GM06990 (cell line): Measurements from ENCODE around the gene TRABD2A.

ENCODE experiments used
- DNase-seq: peaks from one replicate; pipeline ENCODE4 v3.0.0-alpha.2; 2011; ENCODE audit not compliant: insufficient read length; ENCODE audit errors: extremely low read depth
- H3K27me3 ChIP-seq: replicated peaks from 2 replicates; pipeline ENCODE4 v1.6.0; 2011; ENCODE audit warnings: low read length; ENCODE audit not compliant: control insufficient read depth, insufficient read depth
- H3K36me3 ChIP-seq: 2 replicates; pipeline ENCODE4 v1.5.1; 2011; ENCODE audit warnings: low read length; ENCODE audit not compliant: control insufficient read depth, insufficient read depth
- H3K4me3 ChIP-seq: replicated peaks from 2 replicates; pipeline ENCODE4 v1.5.1; 2011; ENCODE audit warnings: low read depth, mild to moderate bottlenecking, control low read depth, low read length
- TF ChIP-seq, protein P1 (sequence below): IDR thresholded peaks from 2 replicates; pipeline ENCODE4 v1.5.1; 2011; ENCODE audit warnings: low read length, control low read depth, mild to moderate bottlenecking, inconsistent platforms; ENCODE audit not compliant: insufficient read depth, poor library complexity, severe bottlenecking

Gene TRABD2A

DNA sequence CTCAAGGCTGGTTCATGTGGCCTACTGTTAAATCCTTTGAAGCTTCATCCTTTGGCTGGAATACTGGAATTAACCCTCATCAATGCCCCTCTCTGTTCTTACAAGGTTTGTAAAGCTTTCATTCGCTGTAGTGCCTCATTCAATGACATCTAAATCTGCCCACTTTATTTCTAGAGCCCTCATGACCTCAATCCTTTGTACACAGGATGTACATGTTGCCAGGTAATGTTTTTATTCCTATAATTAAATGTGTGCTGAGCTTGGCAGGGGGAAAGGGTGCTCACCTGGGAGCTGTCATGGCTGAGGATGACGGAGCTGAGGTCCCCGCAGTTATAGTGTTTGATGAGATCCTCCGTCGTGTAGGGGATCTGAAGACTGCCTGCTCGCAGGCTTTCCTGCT is 39.3 kb downstream of the TRABD2A start:
- DNase-seq, result no peak
- no peaks in the 10 kb centered on the region for H3K36me3 ChIP-seq
- H3K27me3 ChIP-seq, result no peaks in the 10 kb centered on the region; the same call in 1 of the 2 replicates
- no peak overlapping the region for H3K4me3 ChIP-seq
- TF ChIP-seq, protein P1, sequence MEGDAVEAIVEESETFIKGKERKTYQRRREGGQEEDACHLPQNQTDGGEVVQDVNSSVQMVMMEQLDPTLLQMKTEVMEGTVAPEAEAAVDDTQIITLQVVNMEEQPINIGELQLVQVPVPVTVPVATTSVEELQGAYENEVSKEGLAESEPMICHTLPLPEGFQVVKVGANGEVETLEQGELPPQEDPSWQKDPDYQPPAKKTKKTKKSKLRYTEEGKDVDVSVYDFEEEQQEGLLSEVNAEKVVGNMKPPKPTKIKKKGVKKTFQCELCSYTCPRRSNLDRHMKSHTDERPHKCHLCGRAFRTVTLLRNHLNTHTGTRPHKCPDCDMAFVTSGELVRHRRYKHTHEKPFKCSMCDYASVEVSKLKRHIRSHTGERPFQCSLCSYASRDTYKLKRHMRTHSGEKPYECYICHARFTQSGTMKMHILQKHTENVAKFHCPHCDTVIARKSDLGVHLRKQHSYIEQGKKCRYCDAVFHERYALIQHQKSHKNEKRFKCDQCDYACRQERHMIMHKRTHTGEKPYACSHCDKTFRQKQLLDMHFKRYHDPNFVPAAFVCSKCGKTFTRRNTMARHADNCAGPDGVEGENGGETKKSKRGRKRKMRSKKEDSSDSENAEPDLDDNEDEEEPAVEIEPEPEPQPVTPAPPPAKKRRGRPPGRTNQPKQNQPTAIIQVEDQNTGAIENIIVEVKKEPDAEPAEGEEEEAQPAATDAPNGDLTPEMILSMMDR, result no peak

DNA sequence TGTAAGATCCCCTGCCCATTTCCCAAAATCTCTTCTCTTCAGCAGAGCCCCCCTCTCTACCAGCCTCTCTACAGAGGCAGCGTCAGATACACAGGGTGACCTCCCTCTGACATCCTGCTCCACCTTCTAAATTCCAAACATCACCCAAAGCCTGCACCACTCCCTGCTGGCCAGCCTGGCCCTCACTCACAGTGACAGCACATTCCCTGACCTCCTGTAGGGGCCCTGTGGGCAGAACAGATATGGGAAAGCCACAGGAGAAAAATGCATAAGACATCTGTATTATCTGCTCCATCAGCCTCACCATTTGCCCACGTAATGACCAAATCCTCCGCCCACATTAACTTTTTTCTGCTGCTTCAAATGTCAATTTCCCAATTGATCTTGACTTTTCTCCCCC is 40.6 kb downstream of the TRABD2A start:
- no peak for DNase-seq
- no peaks in the 10 kb centered on the region; the same call in 1 of the 2 replicates for H3K27me3 ChIP-seq
- no peak overlapping the region for H3K4me3 ChIP-seq
- TF ChIP-seq, protein P1, result no peak
- no peaks in the 10 kb centered on the region for H3K36me3 ChIP-seq

- DNase-seq, result no peak
- Histone ChIP-seq H3K36me3 (no peaks in the 10 kb centered on the region), H3K27me3 (no peaks in the 10 kb centered on the region; the same call in 1 of the 2 replicates), H3K4me3 (no peak overlapping the region)
- TF ChIP-seq, protein P1, result no peak
Measured at GRCh38 chr2:84839851-84840250, 41.0 kb downstream of the TRABD2A start.

DNA sequence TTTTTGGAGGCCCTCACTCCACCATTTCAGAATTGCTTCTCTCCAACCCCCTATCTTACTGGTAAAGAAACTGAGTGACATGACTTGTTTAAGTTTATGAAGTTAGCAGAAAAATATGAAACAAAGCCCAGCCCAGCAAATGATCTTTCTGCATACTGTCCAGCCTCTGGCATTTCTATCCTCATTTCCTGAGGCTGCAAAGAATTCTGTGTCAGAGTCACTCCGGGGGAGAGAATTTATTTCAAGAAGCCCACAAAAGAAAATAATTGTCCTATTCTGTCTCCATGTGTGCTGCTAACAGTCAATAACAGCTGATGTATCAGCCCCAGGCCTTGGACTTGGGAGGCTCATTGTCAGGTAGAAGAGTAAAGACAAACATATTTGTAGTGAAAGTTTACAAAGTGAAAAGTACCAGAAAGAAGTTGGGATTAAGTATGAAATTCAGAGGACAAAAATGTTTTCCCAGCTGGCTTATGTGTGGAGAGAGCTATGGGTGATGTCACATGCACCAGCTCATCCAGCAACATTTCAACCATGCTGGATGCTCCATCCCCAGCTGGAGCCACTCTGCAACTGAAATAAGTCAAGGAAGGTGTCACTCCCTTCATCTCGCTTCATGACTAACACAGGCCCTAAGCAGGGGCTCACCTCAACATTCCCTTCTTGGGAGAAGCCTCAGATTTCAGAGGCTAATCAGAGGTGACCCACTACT is 42.3 kb downstream of the TRABD2A start:
- Histone ChIP-seq H3K27me3 (no peaks in the 10 kb centered on the region; the same call in 1 of the 2 replicates), H3K36me3 (no peaks in the 10 kb centered on the region), H3K4me3 (no peak overlapping the region)
- DNase-seq, result no peak
- TF ChIP-seq, protein P1, result no peak

DNA sequence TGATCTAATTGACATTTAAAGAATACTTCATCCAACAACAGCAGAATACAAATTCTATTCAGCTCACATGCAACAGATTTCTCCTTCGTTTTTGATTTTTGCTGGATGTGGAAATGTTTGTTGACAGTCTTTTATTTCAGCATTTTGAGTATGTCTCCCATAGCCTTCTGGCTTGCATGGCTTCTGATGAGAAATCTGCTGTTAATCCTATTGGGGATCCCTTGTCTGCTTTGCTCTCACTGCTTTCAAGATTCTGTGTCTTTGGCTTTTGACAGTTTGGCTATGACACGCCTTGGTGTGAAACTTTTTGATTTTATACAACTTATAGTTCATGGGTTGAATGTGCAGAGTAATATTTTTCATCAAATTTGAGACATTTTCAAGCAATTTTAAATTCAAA is 44.7 kb downstream of the TRABD2A start:
- DNase-seq, result no peak
- Histone ChIP-seq H3K4me3 (no peak overlapping the region), H3K27me3 (no peaks in the 10 kb centered on the region; the same call in 1 of the 2 replicates), H3K36me3 (no peaks in the 10 kb centered on the region)
- TF ChIP-seq, protein P1, result no peak
